Spleen (tissue), 3 donors: ENCODE measurements around the gene OR8B4.

ENCODE experiments used
- POLR2A ChIP-seq, 3 donors: fragments of 450-650 bp; IDR thresholded peaks; one replicate each; pipeline ENCODE4 v1.5.1; 2017; ENCODE audit warnings: antibody characterized with exemption in 3 of 3, mild to moderate bottlenecking in 1 of 3
- POLR2AphosphoS5 ChIP-seq, 3 donors: sonication (generic); formaldehyde crosslinking; IDR thresholded peaks; one replicate each; pipeline ENCODE4 v1.5.1; 2017; ENCODE audit warnings: antibody characterized with exemption in 3 of 3

DNA sequence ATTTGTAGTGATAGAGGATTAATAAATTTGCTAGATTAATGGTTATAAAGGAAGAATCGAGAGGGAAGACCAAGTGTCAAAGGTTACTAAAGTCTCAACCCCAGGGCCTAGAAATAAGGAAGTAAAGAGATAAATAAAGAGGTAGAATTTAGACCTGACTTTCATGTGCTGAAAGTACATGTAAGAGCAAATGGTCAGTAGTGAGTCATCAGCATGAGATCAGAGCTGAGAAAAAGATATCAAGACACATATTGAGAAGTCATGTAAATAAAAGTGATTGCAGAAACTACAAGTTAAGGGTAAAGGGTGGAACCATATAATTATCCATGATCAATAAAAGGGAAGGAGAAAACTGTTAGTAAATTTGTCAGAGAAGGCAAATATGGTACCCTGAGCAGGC is 22.2 kb upstream of the OR8B4 start:
- TF ChIP-seq POLR2A (IDR thresholded peaks at IDR 0.05) (no peak), POLR2AphosphoS5 (IDR thresholded peaks at IDR 0.05) (no peak)
